ENCODE data around the gene FMN1. TPM values are rescaled to one million over a fixed set of nuclear protein-coding genes. Genes with fewer than 3 reads are reported as not detected.
"Not testable (repeated sequence)": the region's sequence is repeated elsewhere in the genome, so short reads cannot be mapped to it uniquely, and the experiment has no call there.

The FMN1 gene
- total and polyA plus RNA-seq, 12 donors, result 0.22 to 5.5 (median 3.3) TPM

DNA sequence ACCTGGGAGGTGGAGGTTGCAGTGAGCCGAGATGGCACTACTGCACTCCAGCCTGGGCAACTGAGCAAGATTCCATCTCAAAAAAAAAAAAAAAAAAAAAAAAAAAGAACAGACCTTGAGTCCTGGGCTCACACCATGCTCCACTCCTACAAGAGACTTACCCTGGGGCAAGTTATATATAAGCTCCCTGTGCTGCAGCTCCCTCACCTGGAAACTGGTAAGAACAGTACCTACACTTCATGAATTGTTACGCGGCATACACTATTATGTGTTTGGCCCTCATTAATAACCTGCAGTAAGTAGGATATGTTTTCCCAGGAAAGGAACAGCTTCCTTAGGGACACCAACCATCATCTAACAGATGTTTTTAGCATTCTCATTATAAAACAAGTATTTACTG is 119.6 kb downstream of the FMN1 start:
- TF ChIP-seq, protein P1, sequence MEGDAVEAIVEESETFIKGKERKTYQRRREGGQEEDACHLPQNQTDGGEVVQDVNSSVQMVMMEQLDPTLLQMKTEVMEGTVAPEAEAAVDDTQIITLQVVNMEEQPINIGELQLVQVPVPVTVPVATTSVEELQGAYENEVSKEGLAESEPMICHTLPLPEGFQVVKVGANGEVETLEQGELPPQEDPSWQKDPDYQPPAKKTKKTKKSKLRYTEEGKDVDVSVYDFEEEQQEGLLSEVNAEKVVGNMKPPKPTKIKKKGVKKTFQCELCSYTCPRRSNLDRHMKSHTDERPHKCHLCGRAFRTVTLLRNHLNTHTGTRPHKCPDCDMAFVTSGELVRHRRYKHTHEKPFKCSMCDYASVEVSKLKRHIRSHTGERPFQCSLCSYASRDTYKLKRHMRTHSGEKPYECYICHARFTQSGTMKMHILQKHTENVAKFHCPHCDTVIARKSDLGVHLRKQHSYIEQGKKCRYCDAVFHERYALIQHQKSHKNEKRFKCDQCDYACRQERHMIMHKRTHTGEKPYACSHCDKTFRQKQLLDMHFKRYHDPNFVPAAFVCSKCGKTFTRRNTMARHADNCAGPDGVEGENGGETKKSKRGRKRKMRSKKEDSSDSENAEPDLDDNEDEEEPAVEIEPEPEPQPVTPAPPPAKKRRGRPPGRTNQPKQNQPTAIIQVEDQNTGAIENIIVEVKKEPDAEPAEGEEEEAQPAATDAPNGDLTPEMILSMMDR (IDR thresholded peaks at IDR 0.05), result peak in 3 of 9 donors; percentile 12 to 26 (median 13)
- intact Hi-C loops (cut with DNase I), result loop anchor here in 4 of 10 donors (2.0 to 5.0 kb wide), 2 partner anchors 53 to 54 kb away; no protein-coding TSS in a partner anchor
- Histone ChIP-seq H3K27me3 (no peaks in the 10 kb centered on the region), H3K4me1 (no peaks in the 10 kb centered on the region), H3K27ac (no peak overlapping the region), H3K4me3 (no peak overlapping the region), H3K36me3 (no peaks in the 10 kb centered on the region), H3K9me3 (no peaks in the 10 kb centered on the region)
- DNase-seq (no peak), ATAC-seq (peak in 4 of 8 donors; percentile 56 to 73 (median 62))
- 85 to 90% methylated on average over 3 of the region's 3 CpGs for WGBS, 2 donors

DNA sequence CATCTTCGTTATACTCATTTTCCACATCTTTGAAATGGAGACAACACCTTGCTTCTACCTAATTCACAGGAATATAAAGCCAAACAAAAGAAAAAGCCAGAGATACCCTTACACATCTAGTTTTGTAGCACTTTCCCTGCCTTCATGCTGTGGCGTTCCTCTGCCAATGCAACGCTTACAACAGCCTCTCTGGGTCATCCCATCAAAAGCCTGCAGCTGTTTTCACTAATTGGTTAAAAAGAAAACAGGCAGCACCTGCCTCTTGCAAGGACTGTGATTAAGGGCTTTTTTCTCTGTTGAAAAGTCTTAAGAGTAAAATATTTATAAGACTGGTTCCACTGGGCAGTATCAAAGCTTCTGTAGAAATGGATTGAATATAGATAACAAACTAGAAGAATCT is 120.3 kb downstream of the FMN1 start:
- WGBS, 2 donors, result 71 to 89% methylated on average over 3 of the region's 3 CpGs
- no peaks in the 10 kb centered on the region for H3K9me3 ChIP-seq
- H3K4me3 ChIP-seq, result no peak overlapping the region
- TF ChIP-seq, protein P1 (IDR thresholded peaks at IDR 0.05), result no peak
- ATAC-seq, result no peak
- H3K27me3 ChIP-seq, result no peaks in the 10 kb centered on the region
- peaks cover 0 to 4% (median 0%) of the 10 kb centered on the region in 9 donors for H3K4me1 ChIP-seq
- no peaks in the 10 kb centered on the region for H3K36me3 ChIP-seq
- no peak overlapping the region for H3K27ac ChIP-seq
- DNase-seq, result no peak
- intact Hi-C loops (cut with DNase I), result loop anchor here in 1 of 10 donors (2.0 kb wide), 1 partner anchor 53 kb away; no protein-coding TSS in a partner anchor

DNA sequence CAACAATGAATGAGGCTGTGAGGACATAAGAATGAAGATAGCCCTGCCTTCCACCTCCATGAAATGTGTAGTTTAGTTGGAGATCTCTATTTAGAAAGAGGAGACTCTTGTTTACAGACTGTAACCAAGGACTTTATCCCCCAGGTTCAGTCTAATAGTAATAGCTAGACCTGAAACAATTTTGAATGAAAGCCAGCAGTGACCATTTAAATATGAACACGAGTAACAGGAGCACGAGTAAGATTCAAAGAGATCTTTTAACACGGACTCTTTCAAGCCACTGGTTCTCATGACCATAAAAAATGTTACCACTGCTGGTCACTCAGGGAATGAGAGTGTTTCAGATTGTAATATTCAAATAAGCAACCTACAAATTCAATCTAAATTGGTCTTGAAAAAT is 123.1 kb downstream of the FMN1 start:
- WGBS, 2 donors, result 64 to 78% methylated on average over 3 of the region's 3 CpGs

DNA sequence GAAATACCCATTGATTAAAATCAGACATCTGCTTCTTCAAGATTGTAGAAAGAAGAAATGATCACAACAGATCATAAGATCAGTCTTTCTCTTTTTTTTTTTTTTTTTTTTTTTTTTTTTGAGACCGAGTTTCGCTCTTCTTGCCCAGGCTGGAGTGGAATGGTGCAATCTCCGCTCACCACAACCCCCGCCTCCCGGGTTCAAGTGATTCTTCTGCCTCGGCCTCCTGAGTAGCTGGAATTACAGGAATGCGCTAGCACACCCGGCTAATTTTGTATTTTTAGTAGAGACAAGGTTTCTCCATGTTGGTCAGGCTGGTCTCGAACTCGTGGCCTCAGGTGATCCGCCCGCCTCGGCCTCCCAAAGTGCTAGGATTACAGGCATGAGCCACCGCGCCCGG is 124.6 kb downstream of the FMN1 start:
- not testable (repeated sequence) for H3K27me3 ChIP-seq, H3K36me3 ChIP-seq, H3K27ac ChIP-seq, ATAC-seq, H3K9me3 ChIP-seq, H3K4me3 ChIP-seq, DNase-seq
- peaks cover 0 to 24% (median 3%) of the 10 kb centered on the region in 9 donors for H3K4me1 ChIP-seq
- intact Hi-C loops (cut with DNase I), result loop anchor here in 1 of 10 donors (5.0 kb wide), 1 partner anchor 48 kb away; no protein-coding TSS in a partner anchor
- WGBS, 2 donors, result 90 to 91% methylated on average over 16 of the region's 16 CpGs

More for the DNA sequence above, 123.1 kb downstream of the FMN1 start:
- no peaks in the 10 kb centered on the region for H3K27me3 ChIP-seq
- TF ChIP-seq, protein P1 (IDR thresholded peaks at IDR 0.05), result no peak
- no peak overlapping the region for H3K27ac ChIP-seq
- peaks cover 0 to 24% (median 3%) of the 10 kb centered on the region in 9 donors for H3K4me1 ChIP-seq
- ATAC-seq, result no peak
- DNase-seq, result no peak
- H3K9me3 ChIP-seq, result no peaks in the 10 kb centered on the region
- intact Hi-C loops (cut with DNase I), result no loop called here
- no peak overlapping the region for H3K4me3 ChIP-seq
- no peaks in the 10 kb centered on the region for H3K36me3 ChIP-seq

DNA sequence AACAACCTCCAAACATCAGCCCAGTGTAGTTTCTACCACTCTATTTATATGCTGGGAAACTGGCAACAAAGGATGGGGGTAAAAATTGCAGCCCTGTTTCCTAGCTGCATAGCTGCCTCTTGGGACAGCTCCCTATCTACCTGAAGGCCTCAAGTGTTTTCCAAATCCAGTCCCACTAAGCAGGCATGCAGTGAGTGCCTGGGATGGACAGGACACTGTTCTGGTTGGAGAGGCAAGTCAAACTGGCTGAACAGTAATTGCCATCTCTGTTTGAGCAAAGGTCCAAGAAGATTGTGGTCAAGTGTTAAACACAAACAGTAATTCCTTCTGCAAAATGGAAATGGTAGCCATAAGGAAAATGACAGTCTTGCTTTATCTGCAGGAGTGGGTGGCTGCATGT is 125.4 kb downstream of the FMN1 start:
- no peaks in the 10 kb centered on the region for H3K27me3 ChIP-seq
- intact Hi-C loops (cut with DNase I), result loop anchor here in 1 of 10 donors (5.0 kb wide), 1 partner anchor 47 kb away; no protein-coding TSS in a partner anchor
- ATAC-seq, result peak in 2 of 8 donors; percentile 22 to 26
- TF ChIP-seq, protein P1 (IDR thresholded peaks at IDR 0.05), result no peak
- H3K27ac ChIP-seq, result peak overlapping the region in 2 of 10 donors; percentile 28 to 76
- H3K36me3 ChIP-seq, result no peaks in the 10 kb centered on the region
- no peaks in the 10 kb centered on the region for H3K9me3 ChIP-seq
- no peak for DNase-seq
- peaks cover 0 to 24% (median 3%) of the 10 kb centered on the region in 9 donors for H3K4me1 ChIP-seq
- H3K4me3 ChIP-seq, result no peak overlapping the region
